Neural crest cell (in vitro differentiated cells): ENCODE data around the gene DLX3. TPM values are rescaled to one million over a fixed set of nuclear protein-coding genes. Genes with fewer than 3 reads are reported as not detected.

Source experiments
- DNase-seq: peaks from one replicate; pipeline ENCODE4 v3.0.0; 2021; ENCODE audit warnings: low read depth, mixed read lengths, low spot score
- H3K27ac Mint-ChIP-seq: one replicate; pipeline ENCODE4 v1.8.0; 2021; ENCODE audit warnings: mild to moderate bottlenecking, mixed read lengths; ENCODE audit not compliant: unreplicated experiment
- H3K27me3 Mint-ChIP-seq: 2 replicates; pipeline ENCODE4 v1.8.0; 2021; ENCODE audit warnings: low read depth, mild to moderate bottlenecking, mixed read lengths
- H3K36me3 Mint-ChIP-seq: 2 replicates; pipeline ENCODE4 v1.8.0; 2021; ENCODE audit warnings: low read depth, mild to moderate bottlenecking, mixed read lengths
- H3K4me1 Mint-ChIP-seq: 2 replicates; pipeline ENCODE4 v1.8.0; 2021; ENCODE audit warnings: mixed read lengths
- H3K4me3 Mint-ChIP-seq: one replicate; pipeline ENCODE4 v1.8.0; 2021; ENCODE audit warnings: mild to moderate bottlenecking, mixed read lengths
- H3K9me3 Mint-ChIP-seq: 2 replicates; pipeline ENCODE4 v1.8.0; 2021; ENCODE audit warnings: mixed read lengths
- total RNA-seq: library from RNA; stranded (reverse); gene quantifications from 2 replicates; pipeline ENCODE4 v1.2.1, GENCODE V29; 2021
- TF ChIP-seq, protein P1 (sequence below): fragments of 200-600 bp; sonication (generic); conservative IDR thresholded peaks from 2 replicates; pipeline ENCODE4 v1.5.0; 2021; ENCODE audit warnings: antibody characterized with exemption, mild to moderate bottlenecking

The DLX3 gene
- total RNA-seq, 1 donor from 2014 or later, result 1.0 TPM

- no peak for DNase-seq
- peaks cover 10% of the 10 kb centered on the region for H3K27me3 Mint-ChIP-seq
- H3K36me3 Mint-ChIP-seq, result no peaks in the 10 kb centered on the region
- peaks cover 3% of the 10 kb centered on the region for H3K4me1 Mint-ChIP-seq
- no peak overlapping the region for H3K4me3 Mint-ChIP-seq
- H3K27ac Mint-ChIP-seq, result no peak overlapping the region
- no peaks in the 10 kb centered on the region for H3K9me3 Mint-ChIP-seq
- TF ChIP-seq, protein P1, sequence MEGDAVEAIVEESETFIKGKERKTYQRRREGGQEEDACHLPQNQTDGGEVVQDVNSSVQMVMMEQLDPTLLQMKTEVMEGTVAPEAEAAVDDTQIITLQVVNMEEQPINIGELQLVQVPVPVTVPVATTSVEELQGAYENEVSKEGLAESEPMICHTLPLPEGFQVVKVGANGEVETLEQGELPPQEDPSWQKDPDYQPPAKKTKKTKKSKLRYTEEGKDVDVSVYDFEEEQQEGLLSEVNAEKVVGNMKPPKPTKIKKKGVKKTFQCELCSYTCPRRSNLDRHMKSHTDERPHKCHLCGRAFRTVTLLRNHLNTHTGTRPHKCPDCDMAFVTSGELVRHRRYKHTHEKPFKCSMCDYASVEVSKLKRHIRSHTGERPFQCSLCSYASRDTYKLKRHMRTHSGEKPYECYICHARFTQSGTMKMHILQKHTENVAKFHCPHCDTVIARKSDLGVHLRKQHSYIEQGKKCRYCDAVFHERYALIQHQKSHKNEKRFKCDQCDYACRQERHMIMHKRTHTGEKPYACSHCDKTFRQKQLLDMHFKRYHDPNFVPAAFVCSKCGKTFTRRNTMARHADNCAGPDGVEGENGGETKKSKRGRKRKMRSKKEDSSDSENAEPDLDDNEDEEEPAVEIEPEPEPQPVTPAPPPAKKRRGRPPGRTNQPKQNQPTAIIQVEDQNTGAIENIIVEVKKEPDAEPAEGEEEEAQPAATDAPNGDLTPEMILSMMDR, result no peak
Measured at GRCh38 chr17:50033316-50033715, 38.3 kb upstream of the DLX3 start.

GRCh38 chr17:50029185-50029584, 34.2 kb upstream of the DLX3 start:
- peaks cover 16% of the 10 kb centered on the region for H3K4me1 Mint-ChIP-seq
- no peak overlapping the region for H3K4me3 Mint-ChIP-seq
- DNase-seq, result no peak
- no peak overlapping the region for H3K27ac Mint-ChIP-seq
- H3K9me3 Mint-ChIP-seq, result no peaks in the 10 kb centered on the region
- no peaks in the 10 kb centered on the region for H3K36me3 Mint-ChIP-seq
- H3K27me3 Mint-ChIP-seq, result peaks cover 20% of the 10 kb centered on the region
- TF ChIP-seq, protein P1, result no peak

- peaks cover 20% of the 10 kb centered on the region for H3K27me3 Mint-ChIP-seq
- no peak for DNase-seq
- H3K27ac Mint-ChIP-seq, result no peak overlapping the region
- H3K4me1 Mint-ChIP-seq, result peaks cover 16% of the 10 kb centered on the region
- no peaks in the 10 kb centered on the region for H3K9me3 Mint-ChIP-seq
- no peaks in the 10 kb centered on the region for H3K36me3 Mint-ChIP-seq
- TF ChIP-seq, protein P1, result no peak
- H3K4me3 Mint-ChIP-seq, result no peak overlapping the region
Measured at GRCh38 chr17:50028736-50029120, 33.7 kb upstream of the DLX3 start.

DNA sequence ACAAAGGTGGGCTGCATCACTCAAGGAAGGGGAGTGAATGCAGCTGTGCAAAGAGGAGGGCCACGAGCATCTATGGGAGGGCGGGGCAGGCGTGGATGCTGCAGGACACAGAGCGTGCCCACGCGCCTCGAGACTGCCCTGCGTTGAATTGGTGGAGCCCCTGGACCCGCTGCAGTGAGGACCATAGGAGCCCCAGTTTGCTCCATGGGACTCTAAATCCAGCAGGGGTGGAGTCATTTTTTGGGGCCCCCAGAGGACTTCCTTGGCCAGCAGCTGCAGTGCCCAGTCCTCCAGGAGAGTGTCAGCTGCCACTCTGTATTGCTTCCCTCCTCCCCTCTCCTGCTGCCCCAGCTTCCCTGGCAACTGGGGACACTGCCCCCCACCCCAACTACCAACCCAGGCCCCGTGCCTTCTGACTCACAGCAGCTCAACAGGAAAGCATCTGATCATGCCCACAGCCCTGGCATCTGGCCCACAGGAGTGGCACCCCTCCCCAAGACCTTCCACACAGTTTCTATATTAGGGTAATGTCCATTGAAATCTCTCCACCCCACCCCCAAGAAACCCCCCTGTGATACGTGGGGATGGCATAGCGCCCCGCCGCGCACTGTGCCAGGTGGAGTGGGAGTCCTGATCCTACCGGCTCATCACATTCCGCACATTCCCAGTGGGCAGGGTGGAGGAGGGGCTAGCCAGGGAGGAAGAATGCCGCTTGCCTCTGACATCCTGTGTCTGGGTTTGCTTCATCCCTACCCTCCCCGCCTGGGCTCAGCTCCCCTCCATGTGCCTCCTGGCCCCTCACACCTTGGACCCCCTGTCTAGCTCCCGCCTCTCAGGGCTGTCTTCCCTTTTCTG, 33.1 kb upstream of the DLX3 start:
- Mint-ChIP-seq H3K27me3 (peaks cover 20% of the 10 kb centered on the region), H3K36me3 (no peaks in the 10 kb centered on the region)

DNA sequence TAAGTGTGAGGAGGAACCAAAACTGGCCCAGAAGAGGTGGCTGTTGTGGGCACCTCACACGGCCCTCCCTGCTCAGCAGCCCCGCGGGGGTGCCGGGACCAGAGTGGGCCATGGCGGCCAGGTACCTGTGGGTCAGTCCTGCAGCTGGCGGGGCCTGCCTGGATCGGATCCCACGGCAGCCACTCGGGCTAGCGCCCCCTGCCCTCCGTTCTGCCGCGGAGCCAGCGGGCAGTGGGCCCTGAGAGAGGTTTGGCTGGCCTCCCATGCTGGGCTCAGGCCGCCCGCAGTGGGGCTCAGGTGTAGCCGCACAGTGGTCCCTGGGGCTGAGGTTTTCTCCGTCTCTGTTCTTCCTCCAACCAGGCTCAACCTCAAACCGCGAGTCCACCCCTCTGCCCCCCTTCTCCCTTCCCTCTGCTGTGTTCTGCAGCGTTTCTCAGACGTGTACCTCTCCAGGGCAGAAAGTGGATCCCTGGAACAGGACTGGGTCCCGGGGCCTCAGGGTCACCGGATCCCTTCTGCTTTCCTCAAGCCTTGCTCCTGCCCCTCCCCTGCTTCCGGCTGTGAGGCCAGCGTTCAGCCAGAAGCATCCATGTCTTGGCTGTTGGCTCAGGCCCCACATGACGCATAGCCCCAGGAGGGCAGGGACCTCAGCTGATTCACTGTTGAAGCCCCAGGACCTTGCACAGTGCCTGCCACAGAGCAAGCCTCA, 32.3 kb upstream of the DLX3 start:
- TF ChIP-seq, protein P1, result peak; percentile 25
- H3K4me3 Mint-ChIP-seq, result no peak overlapping the region
- peak overlapping the region; percentile 43 for H3K27ac Mint-ChIP-seq
- DNase-seq, result no peak
- no peaks in the 10 kb centered on the region for H3K9me3 Mint-ChIP-seq
- no peaks in the 10 kb centered on the region for H3K36me3 Mint-ChIP-seq
- H3K27me3 Mint-ChIP-seq, result peaks cover 20% of the 10 kb centered on the region
- peaks cover 24% of the 10 kb centered on the region for H3K4me1 Mint-ChIP-seq

More for the DNA sequence above, 33.1 kb upstream of the DLX3 start:
- Mint-ChIP-seq H3K4me3 (no peak overlapping the region), H3K27ac (no peak overlapping the region), H3K9me3 (no peaks in the 10 kb centered on the region), H3K4me1 (peaks cover 16% of the 10 kb centered on the region)
- TF ChIP-seq, protein P1, result no peak
- no peak for DNase-seq
